CD4-positive, alpha-beta T cell (primary cell): ENCODE results near the gene SYPL1. TPM values are rescaled to one million over a fixed set of nuclear protein-coding genes. Genes with fewer than 3 reads are reported as not detected.

Experiments used
- ATAC-seq: fragments of 200-7000 bp; cut with Tn5 transposase; one replicate; pipeline ENCODE4 v1.10.0; 2022; ENCODE audit warnings: mild to moderate bottlenecking; ENCODE audit not compliant: poor library complexity
- CTCF ChIA-PET: fragments of 350-600 bp; sonication (Branson Sonifier 250); formaldehyde crosslinking; loops from one replicate; lab custom pipeline; 2021; ENCODE audit warnings: antibody characterized with exemption, inconsistent platforms; lab: Charles Lee
- POLR2A ChIA-PET: fragments of 350-600 bp; sonication (Branson Sonifier 250); formaldehyde crosslinking; loops from one replicate; lab custom pipeline; 2021; ENCODE audit warnings: antibody characterized with exemption, inconsistent platforms; lab: Charles Lee
- DNase-seq, 14 experiments: peaks; one replicate each; pipeline ENCODE4 v3.0.0-alpha.2; 2013 to 2020; ENCODE audit warnings: mixed read lengths in 2 of 14
- H3K27ac ChIP-seq, 2 donors: one replicate each; pipeline versions ENCODE4 v1.5.1 to v1.7.0; 2013; ENCODE audit warnings: low read length in 2 of 2, low read depth in 1 of 2, mild to moderate bottlenecking in 1 of 2
- H3K27me3 ChIP-seq, 2 experiments: 1 replicate in 1 of 2; 2 replicates in 1 of 2; pipeline versions ENCODE4 v1.6.1 to v1.7.0; 2013; ENCODE audit warnings: low read length in 2 of 2, control low read depth in 1 of 2, mild to moderate bottlenecking in 1 of 2, moderate library complexity in 1 of 2; ENCODE audit not compliant: insufficient read depth in 2 of 2, control insufficient read depth in 1 of 2
- H3K36me3 ChIP-seq: one replicate; pipeline ENCODE4 v1.6.1; 2013; ENCODE audit warnings: low read length, control low read depth; ENCODE audit not compliant: insufficient read depth
- H3K4me1 ChIP-seq: one replicate; pipeline ENCODE4 v1.6.1; 2013; ENCODE audit warnings: low read length, control low read depth; ENCODE audit not compliant: insufficient read depth
- H3K4me3 ChIP-seq: one replicate; pipeline ENCODE4 v1.5.1; 2013; ENCODE audit warnings: mild to moderate bottlenecking, low read length, moderate library complexity
- H3K9me3 ChIP-seq, 2 experiments: 1 replicate in 1 of 2; 2 replicates in 1 of 2; pipeline versions ENCODE4 v1.6.1 to v1.7.0; 2013; ENCODE audit warnings: low read length in 2 of 2, mild to moderate bottlenecking in 2 of 2, control low read depth in 1 of 2, moderate library complexity in 1 of 2; ENCODE audit not compliant: control insufficient read depth in 1 of 2, insufficient read depth in 1 of 2
- H3K27ac Mint-ChIP-seq: one replicate; pipeline ENCODE4 v1.8.0; 2020; ENCODE audit warnings: mixed read lengths
- H3K27me3 Mint-ChIP-seq: one replicate; pipeline ENCODE4 v1.8.0; 2021; ENCODE audit warnings: mixed read lengths
- H3K36me3 Mint-ChIP-seq: one replicate; pipeline ENCODE4 v1.8.0; 2021; ENCODE audit warnings: low read depth, mixed read lengths
- H3K4me1 Mint-ChIP-seq: one replicate; pipeline ENCODE4 v1.8.0; 2021; ENCODE audit warnings: low read depth, mixed read lengths
- H3K4me3 Mint-ChIP-seq: one replicate; pipeline ENCODE4 v1.8.0; 2020; ENCODE audit warnings: mild to moderate bottlenecking, mixed read lengths
- H3K9me3 Mint-ChIP-seq: one replicate; pipeline ENCODE4 v1.8.0; 2020; ENCODE audit warnings: mixed read lengths
- CTCF ChIP-seq: fragments of 200-600 bp; IDR thresholded peaks from one replicate; pipeline ENCODE4 v1.8.0; 2022; ENCODE audit warnings: antibody characterized with exemption, mild to moderate bottlenecking
- intact Hi-C, 2 experiments: fragments of 100-400 bp; cut with DNase I in 1 of 2; cut with micrococcal nuclease in 1 of 2; formaldehyde crosslinking; loops; one replicate each; pipeline versions ENCODE4 v1.15.1 to v1.9.0; 2023 to 2025; cut with DNase I, micrococcal nuclease
- total RNA-seq, 174 experiments: library from RNA in 2 of 174; stranded (reverse) in 2 of 174; gene quantifications; one replicate each; pipeline ENCODE4 v1.2.3 and lab custom pipeline; 2021 to 2026

Gene SYPL1
- total RNA-seq, 2 experiments from 2014 or later = 51.2 to 53.1 TPM

DNA sequence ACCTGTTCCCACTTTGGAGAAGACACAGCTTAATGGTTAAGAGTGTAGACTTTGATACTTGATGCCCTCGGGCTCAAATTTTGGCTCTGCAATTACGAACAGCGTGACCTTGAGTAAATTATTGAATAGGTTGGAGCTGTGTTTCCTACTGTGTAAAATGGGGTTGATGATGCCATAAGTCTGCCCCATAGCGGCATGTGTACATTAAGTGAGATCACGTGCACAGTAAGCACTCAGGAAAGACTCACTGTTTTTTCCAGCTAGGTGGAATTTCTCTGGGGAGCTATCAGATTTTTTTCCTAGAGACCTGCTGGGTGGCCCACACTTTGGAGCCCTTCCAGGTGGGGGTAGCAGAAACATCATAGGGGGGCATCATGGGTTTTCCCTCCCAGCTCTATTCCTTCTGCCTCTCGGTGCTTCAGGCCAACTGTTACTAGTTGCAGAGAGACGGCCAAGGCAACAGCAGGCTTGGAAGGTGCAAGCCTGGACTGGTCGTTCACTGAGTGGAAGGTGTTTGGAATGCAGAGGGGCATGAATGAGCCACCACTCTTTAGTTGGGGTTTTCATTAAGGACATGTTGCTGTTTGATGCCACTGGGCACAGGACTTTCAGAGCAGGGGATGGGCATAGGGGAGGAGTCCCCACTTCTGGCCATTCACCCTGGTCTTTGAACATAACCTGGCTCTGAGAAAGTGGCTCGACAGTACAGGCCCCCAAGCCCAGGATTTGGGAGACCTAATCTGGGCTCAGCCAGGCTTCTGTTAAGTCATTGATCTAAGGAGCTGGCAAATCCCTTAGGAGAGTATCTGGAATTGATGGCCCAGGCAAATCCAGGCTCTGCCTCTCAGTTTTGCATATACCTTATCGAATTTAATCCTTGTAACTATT, 64.0 kb downstream of the SYPL1 start:
- H3K36me3 ChIP-seq = no peaks in the 10 kb centered on the region
- ChIA-PET CTCF (no interaction called here), POLR2A (interaction anchor here (1.0 kb wide), 1 partner anchor 27 kb away, joined by 3 read pairs; no protein-coding TSS in a partner anchor)
- H3K27ac ChIP-seq = no peak overlapping the region
- no peak overlapping the region for H3K4me3 ChIP-seq
- H3K4me1 Mint-ChIP-seq = peaks cover under 1% of the 10 kb centered on the region
- H3K27ac Mint-ChIP-seq = no peak overlapping the region
- TF ChIP-seq CTCF = no peak
- peaks cover under 1% of the 10 kb centered on the region for H3K4me1 ChIP-seq
- DNase-seq (no peak), ATAC-seq (no peak)
- H3K9me3 ChIP-seq = no peaks in the 10 kb centered on the region
- no peaks in the 10 kb centered on the region for H3K9me3 Mint-ChIP-seq
- H3K36me3 Mint-ChIP-seq = no peaks in the 10 kb centered on the region
- intact Hi-C loops = no loop called here
- H3K4me3 Mint-ChIP-seq = no peak overlapping the region
- no peaks in the 10 kb centered on the region for H3K27me3 ChIP-seq
- peaks cover under 1% of the 10 kb centered on the region for H3K27me3 Mint-ChIP-seq

DNA sequence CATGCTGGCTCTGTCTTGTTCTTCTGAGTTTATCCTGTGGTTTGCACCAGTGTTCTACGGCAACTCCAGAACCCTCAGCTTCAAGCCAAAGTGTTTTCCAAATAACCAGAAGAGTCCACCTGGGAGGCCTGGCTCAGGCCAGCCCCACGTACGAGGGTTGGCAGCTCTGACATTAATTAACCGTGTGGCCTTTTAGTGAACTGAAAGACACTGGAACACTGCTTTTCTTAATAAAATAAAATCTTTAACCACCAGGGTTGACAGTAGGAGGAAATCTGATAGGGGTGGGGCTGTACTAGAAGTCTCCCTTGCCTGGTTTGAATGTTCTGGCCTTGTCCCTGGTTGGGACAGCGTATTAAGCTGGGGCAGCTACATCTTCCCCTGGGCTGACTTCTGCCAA, 64.9 kb downstream of the SYPL1 start:
- no peaks in the 10 kb centered on the region for H3K27me3 ChIP-seq
- no peak overlapping the region for H3K4me3 ChIP-seq
- Mint-ChIP-seq H3K4me3 (no peak overlapping the region), H3K27ac (no peak overlapping the region), H3K27me3 (peaks cover 4% of the 10 kb centered on the region), H3K36me3 (no peaks in the 10 kb centered on the region), H3K9me3 (no peaks in the 10 kb centered on the region), H3K4me1 (peaks cover 9% of the 10 kb centered on the region)
- ATAC-seq (no peak), DNase-seq (no peak)
- H3K27ac ChIP-seq = no peak overlapping the region
- H3K9me3 ChIP-seq = no peaks in the 10 kb centered on the region
- no peaks in the 10 kb centered on the region for H3K36me3 ChIP-seq
- POLR2A ChIA-PET = interaction anchor here (1.0 to 1.4 kb wide), 2 partner anchors 24 to 27 kb away, joined by 3 read pairs; no protein-coding TSS in a partner anchor
- CTCF ChIA-PET = no interaction called here
- intact Hi-C loops = no loop called here
- peaks cover 9% of the 10 kb centered on the region for H3K4me1 ChIP-seq
- TF ChIP-seq CTCF = no peak

DNA sequence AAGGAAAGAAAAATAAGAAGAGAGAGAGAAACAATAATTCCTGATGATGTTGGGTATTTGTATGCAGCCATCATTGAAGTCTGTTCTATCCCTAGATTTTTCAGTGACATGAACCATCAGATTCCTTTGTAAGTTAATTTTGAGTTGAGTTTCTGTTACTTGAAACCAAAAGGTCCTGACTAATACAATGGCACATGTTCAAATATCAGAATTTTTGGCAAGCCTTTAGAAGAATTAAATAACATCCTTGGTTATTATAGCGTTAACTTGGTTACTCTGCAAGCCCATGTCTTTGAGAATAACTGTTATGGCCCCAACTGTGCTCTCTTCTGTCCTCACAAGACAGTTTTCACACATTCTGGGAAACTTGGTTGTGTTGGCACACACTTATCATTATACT, 66.5 kb downstream of the SYPL1 start:
- H3K27me3 ChIP-seq = peaks cover 0 to 4% of the 10 kb centered on the region in 2 experiments
- ChIA-PET CTCF (no interaction called here), POLR2A (no interaction called here)
- H3K27ac Mint-ChIP-seq = no peak overlapping the region
- H3K27ac ChIP-seq = no peak overlapping the region
- H3K9me3 ChIP-seq = no peaks in the 10 kb centered on the region
- H3K4me1 Mint-ChIP-seq = peaks cover 25% of the 10 kb centered on the region
- DNase-seq (no peak), ATAC-seq (no peak)
- H3K9me3 Mint-ChIP-seq = no peaks in the 10 kb centered on the region
- peaks cover 24% of the 10 kb centered on the region for H3K4me1 ChIP-seq
- no peak overlapping the region for H3K4me3 Mint-ChIP-seq
- no peaks in the 10 kb centered on the region for H3K36me3 Mint-ChIP-seq
- no peak overlapping the region for H3K4me3 ChIP-seq
- no peak for TF ChIP-seq CTCF
- H3K36me3 ChIP-seq = no peaks in the 10 kb centered on the region
- intact Hi-C loops = no loop called here
- H3K27me3 Mint-ChIP-seq = peaks cover 4% of the 10 kb centered on the region
